GM12878 (cell line): Measurements from ENCODE around the gene FAAP100.
A peak's percentile ranks its signal among the peaks of the same experiment; 100 is the strongest.

ENCODE experiments used
- ATF2 ChIP-seq: IDR thresholded peaks from 2 replicates; pipeline ENCODE4 v1.6.1; 2012; ENCODE audit warnings: low read length, inconsistent platforms
- BACH1 ChIP-seq: fragments of 450-650 bp; IDR thresholded peaks from 2 replicates; pipeline ENCODE4 v1.6.1; 2017; ENCODE audit warnings: mild to moderate bottlenecking, borderline replicate concordance
- ELK1 ChIP-seq: IDR thresholded peaks from 2 replicates; pipeline ENCODE4 v1.6.1; 2012; ENCODE audit warnings: low read depth, low read length, improper control_type of control experiment
- GABPA ChIP-seq: IDR thresholded peaks from 2 replicates; pipeline ENCODE4 v1.6.1; 2014; ENCODE audit warnings: antibody characterized with exemption, low read depth, mild to moderate bottlenecking, inconsistent platforms
- HDAC6 ChIP-seq: fragments of 200-600 bp; sonication (generic); IDR thresholded peaks from one replicate; pipeline ENCODE4 v1.8.0; 2017; ENCODE audit warnings: antibody characterized with exemption; ENCODE audit not compliant: unreplicated experiment
- KDM1A ChIP-seq: fragments of 200-600 bp; sonication (generic); IDR thresholded peaks from 2 replicates; pipeline ENCODE4 v1.6.1; 2016; ENCODE audit warnings: borderline replicate concordance
- NFIC ChIP-seq: IDR thresholded peaks from 2 replicates; pipeline ENCODE4 v1.6.1; 2012; ENCODE audit warnings: low read depth, mild to moderate bottlenecking, inconsistent platforms, low read length, moderate library complexity
- POLR2AphosphoS5 ChIP-seq: IDR thresholded peaks from 2 replicates; pipeline ENCODE4 v1.6.1; 2011; ENCODE audit warnings: mild to moderate bottlenecking, low read length, inconsistent platforms
- USF1 ChIP-seq: IDR thresholded peaks from 2 replicates; pipeline ENCODE4 v1.6.1; 2011; ENCODE audit warnings: borderline replicate concordance, low read depth, mild to moderate bottlenecking, moderate library complexity, mixed read lengths, low read length; ENCODE audit not compliant: insufficient read depth; ENCODE audit errors: extremely low read length
- TF ChIP-seq, protein P1 (sequence below), 3 experiments: IDR thresholded peaks in 2 of 3; conservative IDR thresholded peaks in 1 of 3; 2 replicates each; pipeline ENCODE4 v1.5.1; 2011; ENCODE audit warnings: low read depth in 3 of 3, low read length in 3 of 3, mild to moderate bottlenecking in 3 of 3, control low read depth in 2 of 3, moderate library complexity in 2 of 3, inconsistent platforms in 1 of 3, mixed read lengths in 1 of 3; ENCODE audit not compliant: control insufficient read depth in 2 of 3, insufficient read depth in 1 of 3; ENCODE audit errors: extremely low read depth in 1 of 3

DNA sequence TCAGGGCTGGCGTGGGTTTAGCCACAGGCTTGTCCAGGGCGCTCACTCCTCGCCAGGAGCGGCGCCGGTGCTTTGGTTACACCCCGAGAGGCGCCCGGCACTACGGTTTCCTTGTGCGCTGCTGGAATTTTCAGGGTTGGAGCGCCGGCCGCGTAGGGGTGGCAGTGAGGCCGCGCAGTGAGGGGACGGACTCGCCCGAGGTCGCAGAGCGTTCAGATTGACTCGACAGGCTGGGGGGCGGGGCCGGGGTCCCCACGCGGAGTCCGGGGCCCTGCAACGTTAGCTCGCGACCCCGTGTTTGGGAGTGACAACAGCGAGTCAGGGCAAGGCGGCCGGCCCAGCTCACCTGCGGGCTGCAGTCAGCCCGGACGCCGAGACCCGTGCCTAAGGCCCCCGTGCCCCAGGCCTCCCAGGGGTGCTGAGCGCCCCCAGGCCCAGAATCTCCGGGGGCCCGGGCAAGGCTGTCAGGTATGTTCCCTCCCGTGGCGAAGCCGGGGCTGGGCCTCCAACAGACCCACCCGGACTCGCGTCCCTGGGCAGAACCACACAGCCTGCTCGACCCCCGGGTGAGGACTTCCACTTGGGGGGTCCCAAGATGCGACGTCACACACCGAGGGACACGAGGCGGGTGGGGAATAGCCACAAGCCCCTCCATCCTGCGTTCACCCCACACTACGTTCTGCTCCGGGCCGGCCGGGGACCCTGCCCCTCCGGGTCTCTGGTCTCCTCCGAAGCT lies 38.2 kb downstream of the FAAP100 start:
- TF ChIP-seq KDM1A (no peak), USF1 (no peak), HDAC6 (no peak), ELK1 (no peak), BACH1 (peak; percentile 18), POLR2AphosphoS5 (no peak; the same call in none of the 2 replicates), NFIC (no peak), GABPA (no peak), ATF2 (no peak)
- TF ChIP-seq, protein P1, sequence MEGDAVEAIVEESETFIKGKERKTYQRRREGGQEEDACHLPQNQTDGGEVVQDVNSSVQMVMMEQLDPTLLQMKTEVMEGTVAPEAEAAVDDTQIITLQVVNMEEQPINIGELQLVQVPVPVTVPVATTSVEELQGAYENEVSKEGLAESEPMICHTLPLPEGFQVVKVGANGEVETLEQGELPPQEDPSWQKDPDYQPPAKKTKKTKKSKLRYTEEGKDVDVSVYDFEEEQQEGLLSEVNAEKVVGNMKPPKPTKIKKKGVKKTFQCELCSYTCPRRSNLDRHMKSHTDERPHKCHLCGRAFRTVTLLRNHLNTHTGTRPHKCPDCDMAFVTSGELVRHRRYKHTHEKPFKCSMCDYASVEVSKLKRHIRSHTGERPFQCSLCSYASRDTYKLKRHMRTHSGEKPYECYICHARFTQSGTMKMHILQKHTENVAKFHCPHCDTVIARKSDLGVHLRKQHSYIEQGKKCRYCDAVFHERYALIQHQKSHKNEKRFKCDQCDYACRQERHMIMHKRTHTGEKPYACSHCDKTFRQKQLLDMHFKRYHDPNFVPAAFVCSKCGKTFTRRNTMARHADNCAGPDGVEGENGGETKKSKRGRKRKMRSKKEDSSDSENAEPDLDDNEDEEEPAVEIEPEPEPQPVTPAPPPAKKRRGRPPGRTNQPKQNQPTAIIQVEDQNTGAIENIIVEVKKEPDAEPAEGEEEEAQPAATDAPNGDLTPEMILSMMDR (IDR thresholded peaks at IDR 0.05 in 2 of 3, conservative IDR thresholded peaks at IDR 0.05 in 1 of 3; ENCODE audit: control insufficient read depth in 2 of 3, extremely low read depth in 1 of 3, insufficient read depth in 1 of 3, low read depth in 3 of 3, low read length in 3 of 3): no peak
